NCI-H1048 (cell line): ENCODE results near the gene ZNF831.

Source experiments
- DNase-seq: peaks from one replicate; lab custom pipeline; 2025; lab: John Stamatoyannopoulos, UW

The ZNF831 gene

GRCh38 chr20:59214606-59215547 lies 51.3 kb downstream of the ZNF831 start:
- no peak for DNase-seq

DNA sequence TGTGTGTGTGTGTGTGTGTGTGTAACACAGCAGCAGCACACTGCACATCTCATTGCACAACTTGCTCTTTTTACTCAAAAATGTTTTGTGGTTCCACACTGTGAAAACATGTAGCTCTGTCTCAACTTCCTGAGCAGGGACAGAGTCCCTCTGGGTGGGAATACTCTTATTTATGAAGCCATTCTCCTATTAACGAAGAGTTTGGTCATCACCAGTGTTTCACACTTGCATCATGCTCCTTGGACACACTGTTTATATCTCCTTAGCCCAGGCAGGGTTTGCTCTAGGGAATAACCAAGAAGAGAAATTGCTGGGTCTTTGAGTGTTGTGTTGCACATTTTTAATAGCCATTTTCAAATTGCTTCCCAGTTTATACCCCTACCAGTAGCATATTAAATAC lies 53.6 kb downstream of the ZNF831 start:
- no peak for DNase-seq

- DNase-seq, result no peak
These were observed 54.2 kb downstream of the ZNF831 start for GRCh38 chr20:59217794-59218280.

DNA sequence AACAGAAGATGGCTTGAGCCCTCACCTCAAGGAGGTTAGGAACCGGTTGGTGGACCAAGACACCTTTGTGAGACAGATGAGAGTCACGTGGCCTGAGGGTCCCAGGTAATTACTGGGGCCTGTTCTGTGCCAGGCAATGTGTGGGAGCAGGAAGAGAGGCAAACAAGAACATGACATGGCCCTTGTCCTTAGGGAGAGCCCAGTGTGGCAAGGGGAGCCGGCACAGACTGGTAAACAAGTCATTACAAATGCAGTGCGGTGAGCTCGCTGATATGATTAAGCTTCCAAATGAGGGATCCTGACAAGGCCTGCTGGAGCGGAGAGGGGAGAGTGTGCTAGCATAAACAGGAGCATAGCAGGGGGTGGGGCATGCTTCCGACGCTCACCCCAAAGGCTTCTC lies 55.6 kb downstream of the ZNF831 start:
- no peak for DNase-seq

DNA sequence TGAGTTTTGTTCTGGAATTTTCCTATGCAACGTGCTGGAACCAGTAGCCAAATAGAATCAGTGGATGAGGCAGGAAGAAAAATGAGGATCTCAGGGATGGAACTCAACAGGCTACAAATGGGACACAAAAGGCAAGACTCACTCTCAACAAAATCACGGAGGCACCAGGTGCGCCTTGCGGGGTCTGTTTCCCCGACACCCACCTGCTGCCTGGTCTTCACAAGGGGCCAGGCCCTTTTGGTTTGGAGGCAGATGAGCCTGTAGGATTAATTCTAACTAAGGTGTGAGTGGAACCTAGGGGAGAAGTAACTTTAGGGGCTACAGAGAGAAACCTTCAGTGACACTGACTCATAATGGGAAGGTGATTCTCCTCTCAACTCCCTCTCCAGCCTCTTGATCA lies 56.5 kb downstream of the ZNF831 start:
- no peak for DNase-seq

GRCh38 chr20:59221049-59221706 lies 57.6 kb downstream of the ZNF831 start:
- DNase-seq, result no peak

DNA sequence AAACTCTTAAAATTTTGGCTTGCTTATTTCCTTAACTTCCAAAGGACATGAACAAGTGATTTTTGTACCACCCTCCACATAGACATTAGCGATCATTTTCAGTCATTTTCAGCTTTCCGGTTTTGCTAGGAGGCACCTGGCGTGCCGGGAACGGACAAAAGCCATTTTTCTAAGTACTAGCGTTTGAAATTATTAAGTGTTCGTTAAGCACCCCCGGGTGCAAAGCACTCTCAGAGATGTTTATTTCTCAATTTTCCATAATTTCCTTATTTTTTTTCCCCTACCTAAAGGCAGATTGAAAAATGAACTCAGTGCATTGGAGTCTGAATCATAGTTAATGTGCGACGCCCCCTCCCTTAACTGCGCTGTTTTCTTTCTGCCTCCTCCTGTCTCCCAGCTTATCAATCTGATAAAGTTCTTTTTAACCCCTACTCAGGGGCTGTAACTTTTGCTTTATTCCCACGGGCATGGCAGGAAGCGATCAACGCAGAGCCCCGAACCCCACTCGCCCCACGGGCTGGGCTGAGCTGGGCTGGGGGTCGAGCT lies 58.2 kb downstream of the ZNF831 start:
- DNase-seq, result no peak

DNA sequence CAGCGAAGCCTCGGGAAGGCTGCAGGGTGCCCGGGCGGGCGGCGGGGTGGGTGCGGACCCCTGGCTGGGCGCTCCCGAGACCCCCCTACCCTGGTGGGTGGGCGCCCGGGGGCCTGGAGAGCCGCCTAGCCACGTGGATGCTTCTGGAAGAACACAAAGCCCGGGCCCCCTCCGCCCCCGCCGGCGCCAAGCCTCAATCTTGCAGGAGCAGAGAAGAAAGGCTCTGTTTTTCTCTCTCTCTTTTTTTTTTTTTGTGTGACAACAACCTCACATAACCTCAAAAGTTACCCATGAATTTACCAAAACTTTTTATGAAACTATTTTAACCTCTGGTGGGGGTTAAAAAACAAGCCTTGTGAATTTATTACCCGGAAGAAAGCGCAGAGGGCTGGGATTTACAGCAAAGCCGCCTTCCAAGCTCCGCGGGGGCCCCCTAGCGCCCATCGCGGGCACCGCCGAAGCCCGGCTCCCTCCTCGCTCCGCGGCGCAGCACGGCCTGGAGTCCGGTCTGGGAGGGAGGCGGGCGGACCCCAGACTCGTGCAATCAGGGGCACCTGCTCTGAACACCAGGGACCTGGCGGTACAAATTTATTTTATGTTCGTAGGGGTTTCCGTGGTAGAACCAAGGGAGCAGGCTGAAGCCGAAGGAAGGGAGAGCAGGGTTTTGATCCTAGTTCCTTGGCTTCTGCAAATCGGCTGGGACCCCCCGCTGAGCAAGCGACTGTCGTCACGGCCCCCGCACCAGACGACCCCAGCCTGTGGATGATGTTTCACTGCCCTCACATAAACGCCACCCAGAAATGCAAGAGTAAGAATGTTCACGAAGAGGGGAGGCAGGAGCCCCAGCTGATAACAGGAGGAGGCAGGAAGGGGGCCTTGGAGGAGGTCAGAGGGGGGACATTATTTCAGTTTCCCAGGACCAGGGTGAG lies 58.9 kb downstream of the ZNF831 start:
- no peak for DNase-seq

- DNase-seq, result no peak
These were observed 59.6 kb downstream of the ZNF831 start for GRCh38 chr20:59223182-59223601.

DNA sequence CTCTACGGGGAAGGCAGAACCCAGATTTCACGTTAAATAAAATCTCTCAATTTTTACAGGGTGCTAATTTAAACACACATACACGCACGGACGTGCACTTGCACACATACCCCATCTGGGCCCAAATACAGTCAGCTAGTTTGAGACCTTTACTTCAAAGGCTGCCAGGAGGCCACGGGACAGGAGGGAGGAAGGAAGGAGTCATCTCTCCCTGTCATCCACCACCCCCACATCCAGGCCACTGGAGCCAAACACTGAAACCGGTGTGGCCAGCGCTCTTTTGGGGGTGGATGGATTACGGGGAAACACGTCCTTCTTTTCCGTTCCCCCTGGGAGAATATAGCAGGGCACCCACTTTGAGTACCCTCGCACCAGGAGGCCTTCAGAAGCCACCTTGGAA lies 60.1 kb downstream of the ZNF831 start:
- no peak for DNase-seq

DNA sequence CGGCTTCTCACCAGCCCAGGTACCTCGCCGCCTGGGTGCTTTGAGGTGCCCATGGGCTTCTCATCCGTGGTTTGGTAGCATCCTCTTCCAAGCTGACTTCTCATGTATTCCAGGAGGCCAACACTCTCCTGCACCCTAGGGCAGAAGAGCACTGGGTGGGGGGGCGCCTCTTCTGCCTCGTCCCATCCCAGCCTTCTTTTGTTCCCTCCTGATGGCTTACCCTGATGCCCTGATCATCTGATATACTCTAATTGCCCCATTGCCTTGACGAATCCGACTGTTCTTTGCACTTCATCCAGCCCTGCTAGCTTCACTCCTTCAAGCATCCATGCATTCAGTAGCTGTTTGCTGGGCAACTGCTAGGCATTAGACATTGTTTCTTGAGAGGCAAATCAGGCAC lies 60.6 kb downstream of the ZNF831 start:
- no peak for DNase-seq

DNA sequence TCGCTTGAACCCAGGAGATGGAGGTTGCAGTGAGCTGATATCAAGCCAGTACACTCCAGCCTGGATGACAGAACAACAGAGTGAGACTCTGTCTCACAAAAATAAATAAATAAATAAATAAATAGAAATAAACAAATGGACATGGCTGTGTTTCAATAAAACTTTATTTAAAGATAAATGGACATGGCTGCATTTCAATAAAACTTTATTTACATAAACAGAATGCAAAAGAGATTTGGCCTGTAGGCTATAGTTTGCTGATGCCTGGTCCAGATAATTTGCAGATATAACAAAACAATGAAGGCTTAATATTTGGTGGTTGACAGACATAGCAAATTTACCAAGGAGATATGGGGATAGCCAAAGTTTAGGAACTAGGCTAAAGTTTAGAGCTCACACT lies 66.8 kb downstream of the ZNF831 start:
- DNase-seq, result no peak

DNA sequence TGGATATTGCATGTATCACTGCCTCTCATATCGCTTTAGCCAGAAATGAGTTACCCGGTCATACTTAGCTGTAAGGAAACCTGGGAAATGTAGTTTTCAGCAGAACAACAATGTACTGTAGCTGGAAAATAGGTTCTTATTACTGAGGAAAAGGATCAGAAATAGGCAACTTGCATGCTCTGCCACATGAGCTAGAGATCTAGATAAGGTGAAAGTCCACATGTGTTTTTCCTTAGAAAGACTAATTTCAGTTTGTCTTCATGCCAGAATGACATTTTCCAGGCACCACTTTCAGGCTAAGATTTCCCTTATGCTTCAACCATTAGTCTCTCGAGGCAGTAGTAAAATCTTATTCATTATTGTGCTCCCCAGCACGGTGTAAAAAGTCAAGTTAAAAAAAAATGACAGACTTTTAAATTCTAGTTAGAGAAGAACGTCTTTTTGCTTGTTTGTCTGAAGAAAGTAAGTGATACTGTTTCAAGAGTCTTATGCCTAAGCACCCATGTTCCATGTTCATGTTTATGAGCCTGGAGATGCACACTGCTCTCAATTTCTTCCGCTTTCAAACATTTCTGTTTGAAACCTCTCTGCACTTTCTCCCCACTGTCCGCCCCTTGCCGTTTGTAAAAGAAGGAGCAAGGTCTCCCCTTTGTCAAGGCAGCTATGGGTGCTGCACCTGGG lies 67.6 kb downstream of the ZNF831 start:
- DNase-seq, result no peak

DNA sequence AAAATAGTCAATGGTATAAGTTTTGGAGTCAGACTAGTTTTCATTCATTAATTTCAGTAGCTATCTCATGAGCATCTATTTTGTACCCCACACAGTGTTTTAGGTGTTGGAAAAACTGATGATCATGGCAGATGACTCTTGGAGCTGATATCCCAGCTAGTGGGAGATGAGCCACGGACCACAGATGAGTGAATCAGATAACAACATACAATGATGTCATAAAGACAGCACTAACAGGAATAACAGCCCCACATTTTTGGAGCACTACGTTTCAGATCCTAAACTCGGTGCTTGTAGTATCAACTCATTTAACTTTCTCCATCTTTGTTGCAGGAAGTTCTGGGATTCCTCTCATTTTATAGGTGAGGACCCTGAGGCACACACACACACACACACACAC lies 69.0 kb downstream of the ZNF831 start:
- DNase-seq, result no peak

DNA sequence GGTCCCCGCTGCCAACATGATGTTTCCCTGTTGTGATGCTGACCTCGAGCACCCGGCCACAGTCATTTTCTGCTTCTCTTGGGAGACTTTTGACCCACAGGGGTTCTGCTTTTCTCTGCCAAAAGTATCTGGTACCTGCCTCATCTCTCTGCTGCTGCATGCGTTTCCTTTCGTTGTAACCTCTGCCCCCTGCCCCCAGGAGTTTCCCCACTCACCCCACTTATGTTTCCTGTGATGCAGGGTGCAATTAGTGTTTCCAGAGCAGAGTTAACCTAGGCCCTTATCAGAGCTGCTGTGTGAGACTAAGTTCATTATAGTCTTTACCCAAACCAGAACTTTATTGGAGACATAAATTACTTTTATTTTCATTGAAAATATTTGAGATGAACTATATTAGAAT lies 71.6 kb downstream of the ZNF831 start:
- DNase-seq, result no peak

- DNase-seq, result no peak
These were observed 76.4 kb downstream of the ZNF831 start for GRCh38 chr20:59240006-59240405.

DNA sequence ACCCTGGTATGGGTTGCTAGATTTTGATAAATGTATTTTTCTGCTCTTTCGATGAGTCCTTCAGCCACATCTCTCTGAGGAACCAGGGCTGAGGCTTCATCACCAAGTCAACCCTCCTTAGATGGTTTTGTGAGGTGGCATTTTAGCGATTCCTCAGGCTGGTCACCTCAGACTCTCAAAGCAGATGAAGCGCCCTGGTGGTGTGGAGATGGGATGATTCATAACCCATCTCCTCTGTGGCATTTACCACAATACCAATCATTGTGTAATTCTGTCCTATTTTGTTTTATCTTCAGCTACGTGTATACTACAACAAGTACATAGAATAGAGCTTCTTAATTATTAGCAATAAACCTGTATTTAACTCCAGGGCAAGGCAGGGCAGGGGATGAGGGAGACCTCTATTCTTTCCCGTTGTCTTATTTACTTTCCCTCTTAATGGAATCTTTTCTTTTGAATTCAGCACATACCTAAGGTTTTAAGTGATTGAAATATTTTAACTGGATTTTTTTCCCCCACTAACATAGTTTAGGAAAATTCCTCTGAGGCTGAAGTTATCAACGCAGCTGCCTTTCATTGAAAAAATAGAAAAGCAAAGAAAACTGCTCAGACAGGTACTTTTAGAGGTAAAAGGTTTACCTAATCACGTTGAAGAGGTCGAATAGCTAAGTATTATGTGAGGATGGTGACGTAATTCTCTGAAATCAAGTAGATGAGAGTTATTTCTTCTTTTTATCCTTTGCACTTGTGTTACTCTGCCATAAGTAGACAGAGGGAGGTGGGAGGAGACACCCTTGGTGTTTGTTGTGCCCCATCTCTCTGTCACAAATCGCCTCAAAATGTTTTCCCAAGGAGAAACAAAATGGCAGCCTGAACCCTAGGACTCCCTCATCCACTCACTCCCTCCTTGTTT lies 79.3 kb downstream of the ZNF831 start:
- no peak for DNase-seq

- DNase-seq, result no peak
These were observed 83.2 kb downstream of the ZNF831 start for GRCh38 chr20:59246691-59247400.
